Measurements from ENCODE around the gene OR2H2.
A peak's percentile ranks its signal among the peaks of the same experiment; 100 is the strongest.

OR2H2 gene

DNA sequence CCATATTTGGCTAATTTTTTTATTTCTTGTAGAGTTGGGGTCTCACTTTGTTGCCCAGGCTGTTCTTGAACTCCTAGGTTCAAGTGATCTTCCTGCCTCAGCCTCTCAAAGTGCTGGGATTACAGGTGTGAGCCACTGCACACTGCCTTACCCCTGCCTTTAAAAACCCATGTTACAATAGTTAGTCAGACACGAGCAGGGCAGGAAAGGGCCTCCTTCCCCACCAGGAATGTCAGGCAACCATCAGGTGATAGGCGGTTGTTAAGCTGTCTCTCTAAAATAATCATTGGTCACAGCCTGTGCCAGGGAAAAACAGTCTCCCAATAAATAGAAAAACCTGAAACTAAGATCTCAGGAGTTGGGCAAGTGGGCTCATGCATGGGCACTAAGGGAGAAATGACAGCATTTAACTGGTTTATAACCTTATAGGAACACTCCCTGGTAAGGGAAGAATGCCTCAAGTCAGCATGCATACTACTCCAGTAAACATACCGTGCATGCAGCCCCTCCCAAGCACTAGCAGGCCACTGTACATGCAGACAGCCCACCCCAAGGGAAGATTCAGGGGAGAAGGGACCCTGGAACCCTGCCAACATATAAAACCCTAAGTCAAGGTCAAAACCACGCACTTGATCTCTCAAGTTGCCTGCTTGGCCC, 8.4 kb downstream of the OR2H2 start:
- DNase-seq = no peak

GRCh38 chr6:29596381-29596900, 11.5 kb downstream of the OR2H2 start:
- no peak for DNase-seq

DNA sequence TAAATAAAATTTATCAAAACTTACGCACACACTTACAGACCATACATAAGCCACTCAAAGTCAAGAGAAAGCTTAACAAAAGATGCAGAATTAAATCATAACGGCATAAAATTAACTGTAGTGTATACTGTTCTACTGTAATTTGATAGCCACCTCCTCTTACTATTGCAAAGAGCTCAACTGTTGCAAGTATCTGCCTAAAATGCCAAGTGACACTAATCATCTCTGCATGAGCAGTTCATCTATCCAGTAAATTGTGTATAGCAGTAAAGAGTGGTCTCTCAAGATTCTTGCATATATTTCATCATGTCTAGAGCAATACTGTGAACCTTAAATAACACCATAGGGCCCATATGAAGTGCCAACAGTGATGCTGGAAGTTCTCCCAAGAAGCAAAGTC, 12.3 kb downstream of the OR2H2 start:
- no peak for DNase-seq

- no peak for DNase-seq
Observed at GRCh38 chr6:29598172-29598747, 13.3 kb downstream of the OR2H2 start.

DNA sequence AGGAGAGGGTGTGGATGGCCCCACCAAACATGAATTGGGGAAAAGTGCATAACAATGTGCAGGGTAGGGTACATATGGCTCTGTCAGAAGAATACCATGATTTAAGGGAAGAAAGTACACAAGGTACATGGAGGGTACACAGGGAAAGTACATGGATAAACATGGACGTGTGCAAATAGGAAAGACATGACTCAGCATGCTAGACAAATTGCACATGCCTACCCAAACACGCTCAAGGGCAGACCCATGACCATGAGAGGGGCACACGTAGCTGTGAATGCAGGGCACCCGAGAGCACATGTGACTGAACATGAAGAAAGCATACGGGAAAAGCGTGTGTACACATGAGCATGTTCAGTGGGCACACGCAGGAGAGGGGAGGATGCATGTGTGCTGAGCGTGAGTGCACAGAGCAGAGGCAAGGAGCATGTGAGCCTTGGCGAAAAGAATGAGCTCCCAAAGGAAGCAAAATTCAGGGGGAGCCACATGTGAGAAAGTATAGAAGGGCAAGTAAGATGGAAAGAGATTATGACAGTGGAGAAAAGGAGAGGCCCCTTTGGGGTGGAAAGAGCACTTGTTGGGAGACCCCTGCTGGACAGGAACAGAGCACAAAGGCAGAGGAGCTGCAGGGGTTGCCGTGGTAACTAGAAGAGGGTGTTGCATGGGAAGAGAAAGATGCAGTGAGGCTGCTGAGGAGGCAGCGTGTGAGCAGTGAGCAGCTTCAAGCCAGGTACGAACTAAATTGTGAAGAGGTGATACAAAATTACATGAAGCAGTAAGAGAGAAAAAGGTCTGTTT, 17.8 kb downstream of the OR2H2 start:
- no peak for DNase-seq

DNA sequence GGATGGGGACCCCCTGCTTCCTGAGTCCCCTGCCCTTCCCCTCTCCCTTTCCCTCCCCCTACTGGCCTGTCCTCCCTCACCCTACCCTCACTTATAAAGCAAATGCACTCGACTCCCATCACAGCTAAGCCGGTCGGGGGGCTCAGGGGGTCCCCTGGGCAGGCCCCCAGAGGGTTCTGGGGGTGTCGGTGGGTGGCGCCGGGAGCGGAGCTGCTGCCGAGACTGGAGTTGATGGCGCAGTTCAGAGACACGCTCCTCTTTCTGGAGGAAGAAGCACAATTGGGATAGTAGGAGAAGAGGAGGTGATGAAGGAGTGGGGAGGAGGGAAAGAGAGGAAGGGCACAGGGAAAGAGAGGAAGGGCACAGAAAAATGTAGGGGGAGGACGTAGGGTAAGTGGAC, 18.5 kb downstream of the OR2H2 start:
- DNase-seq = no peak

DNA sequence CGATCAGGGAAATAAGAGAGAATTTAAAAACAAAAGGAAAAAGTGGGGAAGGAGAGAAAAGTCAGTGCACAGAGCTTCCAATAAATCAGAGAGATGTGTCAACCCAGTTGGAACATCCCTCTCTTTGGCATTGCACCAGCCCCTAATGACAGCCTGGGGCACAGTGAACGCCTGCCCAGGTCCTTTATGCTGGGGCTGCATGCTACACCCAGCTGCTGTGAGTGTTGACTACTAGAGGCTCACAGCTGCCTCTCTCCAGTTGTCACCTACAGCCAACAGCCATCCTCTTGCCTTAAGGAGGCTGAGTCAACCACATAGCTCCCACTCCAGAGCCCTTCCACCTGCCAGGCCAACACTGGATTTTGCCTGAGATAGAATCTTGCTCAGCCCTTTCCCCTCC, 19.0 kb downstream of the OR2H2 start:
- DNase-seq = no peak

- no peak for DNase-seq
Observed at GRCh38 chr6:29608131-29608530, 23.2 kb downstream of the OR2H2 start.

DNA sequence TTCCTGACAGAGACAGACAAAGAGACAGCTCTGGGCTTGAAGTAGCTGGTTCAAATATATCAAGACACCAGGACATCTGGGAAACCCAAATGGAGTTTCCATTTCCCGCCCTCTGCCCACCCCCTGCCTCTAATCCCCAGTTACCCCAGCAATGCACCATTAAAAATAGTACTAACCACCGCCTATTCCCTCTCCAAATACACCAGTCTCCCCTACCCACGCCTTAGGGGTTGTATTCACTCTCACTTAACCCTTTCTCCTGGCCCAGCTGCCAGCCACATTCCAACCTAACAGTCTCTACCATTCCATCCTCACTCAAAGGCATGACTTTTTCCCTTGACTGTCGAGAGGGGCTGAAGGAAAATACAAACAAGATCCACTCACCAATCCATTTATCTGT, 25.6 kb downstream of the OR2H2 start:
- DNase-seq = no peak

- DNase-seq = no peak
Observed at GRCh38 chr6:29611426-29611825, 26.5 kb downstream of the OR2H2 start.

DNA sequence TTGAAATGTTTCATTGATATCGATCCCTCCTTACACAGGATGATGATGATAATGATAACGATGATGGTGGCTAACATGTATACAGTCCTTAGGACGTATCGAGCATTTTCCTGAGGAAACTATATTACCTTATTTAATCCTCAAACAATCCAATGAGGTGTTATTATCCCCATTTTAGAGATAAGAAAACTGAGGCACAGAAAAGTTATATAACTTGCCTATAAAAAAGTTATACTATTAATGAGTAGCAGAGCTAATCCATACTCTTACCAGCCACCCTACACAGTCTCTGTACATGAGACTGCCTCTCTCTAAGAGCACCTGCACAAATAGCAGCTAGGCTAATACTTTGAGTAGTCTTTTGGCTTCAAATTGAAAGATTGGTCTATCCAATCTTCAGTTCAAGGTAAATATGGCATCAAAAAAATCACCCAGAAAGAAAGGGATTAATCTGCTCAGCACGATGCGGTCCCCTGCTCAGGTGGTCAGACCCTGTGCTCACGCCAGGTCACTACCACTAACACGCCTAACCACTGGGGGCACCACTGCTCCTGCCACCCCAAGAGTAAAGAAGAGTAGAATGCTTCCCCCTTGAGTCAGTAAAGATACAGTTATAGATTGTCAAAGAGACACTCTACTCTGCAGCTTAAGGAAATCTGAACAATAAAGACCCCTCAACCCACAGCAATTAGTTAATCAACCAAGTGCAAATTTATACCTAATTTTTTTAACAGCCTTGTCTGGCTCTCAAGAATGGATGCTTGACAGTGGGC, 33.0 kb downstream of the OR2H2 start:
- DNase-seq = no peak

- no peak for DNase-seq
Observed at GRCh38 chr6:29619578-29620160, 34.7 kb downstream of the OR2H2 start.

DNA sequence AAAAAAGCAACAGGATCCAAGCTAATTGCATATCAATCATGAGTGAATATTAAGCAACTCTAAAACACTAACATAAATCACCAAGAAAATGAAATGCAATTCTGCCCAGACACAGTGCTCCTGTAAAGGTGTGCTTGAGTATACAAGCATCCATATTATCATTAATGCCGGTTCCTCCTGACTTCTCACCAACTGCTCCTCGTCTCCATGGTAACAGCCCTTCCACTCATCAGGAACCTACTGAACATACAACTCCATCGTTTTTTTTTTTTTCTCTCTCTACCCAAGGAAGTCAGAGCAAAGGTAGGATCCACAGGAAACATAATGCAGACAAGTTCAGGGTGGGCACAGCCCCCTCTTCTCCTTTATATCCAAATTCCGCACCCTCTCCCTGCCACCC, 35.7 kb downstream of the OR2H2 start:
- DNase-seq = no peak

- DNase-seq = no peak
Observed at GRCh38 chr6:29624520-29624961, 39.6 kb downstream of the OR2H2 start.

GRCh38 chr6:29625337-29625930, 40.5 kb downstream of the OR2H2 start:
- DNase-seq = no peak

- DNase-seq = no peak
Observed at GRCh38 chr6:29626948-29627754, 42.2 kb downstream of the OR2H2 start.

DNA sequence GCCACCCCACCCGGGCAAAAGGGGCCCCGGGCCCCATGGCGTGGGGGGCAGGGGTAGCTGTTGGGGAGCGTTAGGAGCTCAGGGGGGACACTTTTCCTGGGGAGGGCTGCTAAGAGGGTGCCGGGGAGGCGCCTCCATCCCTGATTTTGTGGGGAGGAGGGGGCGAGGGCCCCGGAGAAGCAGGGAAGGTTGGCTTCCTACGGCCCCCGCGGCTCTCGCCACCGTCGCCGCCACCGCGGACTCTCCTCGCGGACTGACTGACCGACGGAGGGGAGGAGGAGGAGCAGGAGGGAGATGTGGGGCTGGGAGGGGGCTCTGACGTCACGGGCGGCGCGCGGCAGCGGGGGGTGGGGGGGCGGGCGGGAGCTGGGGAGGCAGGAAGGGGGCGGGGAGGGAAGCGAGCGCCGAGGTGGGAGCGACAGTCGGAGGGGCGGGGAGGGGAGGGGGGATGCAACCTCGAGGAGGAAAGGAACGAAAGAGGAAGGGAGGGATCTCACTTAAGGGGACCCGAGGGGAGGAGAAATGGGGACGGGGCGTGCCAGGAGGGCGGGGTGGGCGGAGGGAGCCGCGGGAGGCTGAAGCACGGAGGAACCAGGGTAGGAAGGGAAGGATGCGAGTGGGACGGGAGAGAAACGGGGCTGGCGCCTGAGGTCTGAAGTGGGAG, 43.0 kb downstream of the OR2H2 start:
- peak; percentile 16 for DNase-seq

GRCh38 chr6:29628419-29629281, 43.7 kb downstream of the OR2H2 start:
- DNase-seq = peak; percentile 35

GRCh38 chr6:29629571-29629970, 44.6 kb downstream of the OR2H2 start:
- DNase-seq = no peak

DNA sequence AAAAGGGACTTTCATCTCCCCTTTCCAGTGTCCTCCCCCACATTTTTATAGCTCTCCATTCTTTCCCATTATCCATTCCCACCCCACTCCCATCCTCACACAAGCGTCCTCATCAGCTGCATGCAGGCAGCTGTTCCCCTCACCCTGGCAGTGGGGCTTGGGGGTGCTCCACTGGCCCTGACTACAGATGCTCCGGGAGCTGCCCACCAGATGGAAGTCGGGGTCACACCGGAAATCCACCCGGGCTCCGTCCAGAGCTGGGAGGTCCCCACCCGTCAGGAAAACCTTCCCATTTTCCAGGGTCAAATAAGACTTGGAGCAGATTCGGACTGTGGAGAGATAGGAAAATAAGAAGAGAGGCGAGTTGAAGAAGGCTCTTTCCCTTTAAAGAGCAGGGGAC, 45.4 kb downstream of the OR2H2 start:
- no peak for DNase-seq

All from activated effector memory CD4-positive, alpha-beta T cell treated with Interleukin-2 at 50 U/mL for 16 hours (primary cell).